ENCODE measurements around the gene SLC9B2. TPM values are rescaled to one million over a fixed set of nuclear protein-coding genes. Genes with fewer than 3 reads are reported as not detected.

Gene SLC9B2
- total RNA-seq, 2 experiments from 2014 or later, result 21.1 to 21.7 TPM

- CTCF ChIA-PET, result interaction anchor here (1.1 kb wide), 1 partner anchor 39 kb away, joined by 3 read pairs; no protein-coding TSS in a partner anchor
- H3K36me3 Mint-ChIP-seq (ENCODE audit: low read depth), result peaks cover 23% of the 10 kb centered on the region
- Histone ChIP-seq H3K4me3 (ENCODE audit: low read length) (no peak overlapping the region), H3K4me1 (ENCODE audit: insufficient read depth, low read length) (no peaks in the 10 kb centered on the region), H3K27ac (ENCODE audit: low read depth in 1 of 2, low read length in 2 of 2) (no peak overlapping the region), H3K9me3 (ENCODE audit: control insufficient read depth in 1 of 2, insufficient read depth in 1 of 2, low read length in 2 of 2) (peaks cover 0 to 4% of the 10 kb centered on the region in 2 experiments), H3K36me3 (ENCODE audit: insufficient read depth, low read length) (peaks cover 14% of the 10 kb centered on the region), H3K27me3 (ENCODE audit: control insufficient read depth in 1 of 2, insufficient read depth in 2 of 2, low read length in 2 of 2) (no peaks in the 10 kb centered on the region)
- no peak for ATAC-seq (ENCODE audit: poor library complexity)
- POLR2A ChIA-PET, result no interaction called here
- no peaks in the 10 kb centered on the region for H3K4me1 Mint-ChIP-seq (ENCODE audit: low read depth)
- H3K27ac Mint-ChIP-seq, result no peak overlapping the region
- H3K27me3 Mint-ChIP-seq, result no peaks in the 10 kb centered on the region
- H3K4me3 Mint-ChIP-seq, result no peak overlapping the region
- no peak for DNase-seq
- intact Hi-C loops (cut with DNase I, micrococcal nuclease), result no loop called here
- TF ChIP-seq CTCF (IDR thresholded peaks at IDR 0.05), result no peak
- H3K9me3 Mint-ChIP-seq, result no peaks in the 10 kb centered on the region
Observed at GRCh38 chr4:103052779-103053178, 23.8 kb downstream of the SLC9B2 start.

GRCh38 chr4:103052145-103052544, 24.4 kb downstream of the SLC9B2 start:
- TF ChIP-seq CTCF (IDR thresholded peaks at IDR 0.05), result no peak
- no peak overlapping the region for H3K4me3 Mint-ChIP-seq
- peaks cover 23% of the 10 kb centered on the region for H3K36me3 Mint-ChIP-seq (ENCODE audit: low read depth)

GRCh38 chr4:103050736-103051436, 25.7 kb downstream of the SLC9B2 start:
- H3K27ac ChIP-seq (ENCODE audit: low read depth in 1 of 2, low read length in 2 of 2), result no peak overlapping the region
- ChIA-PET CTCF (no interaction called here), POLR2A (interaction anchor here (0.7 kb wide), 1 partner anchor 44 kb away, joined by 3 read pairs; no protein-coding TSS in a partner anchor)
- Mint-ChIP-seq H3K4me1 (ENCODE audit: low read depth) (no peaks in the 10 kb centered on the region), H3K9me3 (no peaks in the 10 kb centered on the region), H3K27ac (no peak overlapping the region), H3K27me3 (no peaks in the 10 kb centered on the region), H3K4me3 (no peak overlapping the region), H3K36me3 (ENCODE audit: low read depth) (peaks cover 29% of the 10 kb centered on the region)
- DNase-seq, result no peak
- H3K9me3 ChIP-seq (ENCODE audit: control insufficient read depth in 1 of 2, insufficient read depth in 1 of 2, low read length in 2 of 2), result peaks cover 0 to 3% of the 10 kb centered on the region in 2 experiments
- TF ChIP-seq CTCF (IDR thresholded peaks at IDR 0.05), result no peak
- intact Hi-C loops (cut with DNase I, micrococcal nuclease), result no loop called here
- peaks cover 14% of the 10 kb centered on the region for H3K36me3 ChIP-seq (ENCODE audit: insufficient read depth, low read length)
- no peak for ATAC-seq (ENCODE audit: poor library complexity)
- H3K4me3 ChIP-seq (ENCODE audit: low read length), result no peak overlapping the region
- no peaks in the 10 kb centered on the region for H3K4me1 ChIP-seq (ENCODE audit: insufficient read depth, low read length)
- no peaks in the 10 kb centered on the region for H3K27me3 ChIP-seq (ENCODE audit: control insufficient read depth in 1 of 2, insufficient read depth in 2 of 2, low read length in 2 of 2)

More at GRCh38 chr4:103052145-103052544, 24.4 kb downstream of the SLC9B2 start:
- intact Hi-C loops (cut with DNase I, micrococcal nuclease), result no loop called here
- H3K36me3 ChIP-seq (ENCODE audit: insufficient read depth, low read length), result peaks cover 14% of the 10 kb centered on the region
- no peaks in the 10 kb centered on the region for H3K4me1 ChIP-seq (ENCODE audit: insufficient read depth, low read length)
- no peak overlapping the region for H3K27ac ChIP-seq (ENCODE audit: low read depth in 1 of 2, low read length in 2 of 2)
- peaks cover 0 to 4% of the 10 kb centered on the region in 2 experiments for H3K9me3 ChIP-seq (ENCODE audit: control insufficient read depth in 1 of 2, insufficient read depth in 1 of 2, low read length in 2 of 2)
- DNase-seq (no peak), ATAC-seq (ENCODE audit: poor library complexity) (no peak)
- POLR2A ChIA-PET, result no interaction called here
- H3K27me3 ChIP-seq (ENCODE audit: control insufficient read depth in 1 of 2, insufficient read depth in 2 of 2, low read length in 2 of 2), result no peaks in the 10 kb centered on the region
- H3K4me3 ChIP-seq (ENCODE audit: low read length), result no peak overlapping the region
- no peaks in the 10 kb centered on the region for H3K9me3 Mint-ChIP-seq
- CTCF ChIA-PET, result interaction anchor here (0.6 to 1.1 kb wide), 3 partner anchors 13 to 40 kb away, joined by 3 read pairs; no protein-coding TSS in a partner anchor
- H3K27me3 Mint-ChIP-seq, result no peaks in the 10 kb centered on the region
- H3K27ac Mint-ChIP-seq, result no peak overlapping the region
- H3K4me1 Mint-ChIP-seq (ENCODE audit: low read depth), result no peaks in the 10 kb centered on the region

Data from CD4-positive, alpha-beta T cell (primary cell).